Tibial nerve (tissue), 3 donors: ENCODE data around the gene CCDC78.
A peak's percentile ranks its signal among the peaks of the same experiment; 100 is the strongest.

Experiments
- CTCF ChIP-seq, 5 experiments: fragments of 200-600 bp in 3 of 5; fragments of 450-650 bp in 2 of 5; sonication (generic) in 3 of 5; IDR thresholded peaks; one replicate each; pipeline ENCODE4 v1.5.1; 2016 to 2019; ENCODE audit warnings: antibody characterized with exemption in 5 of 5, mild to moderate bottlenecking in 3 of 5, moderate library complexity in 2 of 5
- POLR2A ChIP-seq, 2 donors: fragments of 450-650 bp; IDR thresholded peaks; one replicate each; pipeline ENCODE4 v1.6.1; 2017; ENCODE audit warnings: antibody characterized with exemption in 2 of 2, mild to moderate bottlenecking in 2 of 2, moderate library complexity in 2 of 2

- TF ChIP-seq CTCF (IDR thresholded peaks at IDR 0.05) = peak in 1 of 5 experiments; percentile 11
- TF ChIP-seq POLR2A (IDR thresholded peaks at IDR 0.05) = peak in 1 of 2 donors; percentile 39
These were observed 42.0 kb downstream of the CCDC78 start, which contains the start of gene JMJD8 for GRCh38 chr16:684071-684794.
